HG03354 (cell line): Measurements from ENCODE around the gene DLGAP3.

Experiments
- ATAC-seq: cut with Tn5 transposase; IDR thresholded peaks from one replicate; pipeline ENCODE4 v1.9.1; 2021; ENCODE audit warnings: mild to moderate bottlenecking; ENCODE audit not compliant: unreplicated experiment, poor library complexity, severe bottlenecking

DLGAP3 gene

GRCh38 chr1:34906756-34907155, 22.7 kb downstream of the DLGAP3 start:
- ATAC-seq, result no peak

DNA sequence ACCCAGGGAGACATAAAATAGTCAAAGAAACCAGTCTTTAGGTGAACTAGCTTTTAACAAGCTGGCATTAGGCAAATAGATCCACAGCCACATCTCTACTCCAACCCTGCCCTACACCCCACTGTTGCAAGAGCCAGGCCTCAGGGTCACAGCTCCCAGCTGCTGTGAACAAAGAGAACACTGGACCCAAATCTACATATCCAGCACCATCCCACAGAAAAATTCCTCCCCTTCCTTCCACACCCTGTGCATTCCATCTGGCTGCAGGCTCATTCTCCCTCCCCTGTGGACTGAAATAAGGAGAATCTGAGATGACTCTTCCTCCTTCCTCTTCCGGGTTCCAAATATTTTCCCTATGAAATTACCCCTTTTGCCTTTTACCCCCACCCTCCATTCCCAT, 23.2 kb downstream of the DLGAP3 start:
- ATAC-seq, result no peak

GRCh38 chr1:34905098-34905459, 24.4 kb downstream of the DLGAP3 start:
- no peak for ATAC-seq

DNA sequence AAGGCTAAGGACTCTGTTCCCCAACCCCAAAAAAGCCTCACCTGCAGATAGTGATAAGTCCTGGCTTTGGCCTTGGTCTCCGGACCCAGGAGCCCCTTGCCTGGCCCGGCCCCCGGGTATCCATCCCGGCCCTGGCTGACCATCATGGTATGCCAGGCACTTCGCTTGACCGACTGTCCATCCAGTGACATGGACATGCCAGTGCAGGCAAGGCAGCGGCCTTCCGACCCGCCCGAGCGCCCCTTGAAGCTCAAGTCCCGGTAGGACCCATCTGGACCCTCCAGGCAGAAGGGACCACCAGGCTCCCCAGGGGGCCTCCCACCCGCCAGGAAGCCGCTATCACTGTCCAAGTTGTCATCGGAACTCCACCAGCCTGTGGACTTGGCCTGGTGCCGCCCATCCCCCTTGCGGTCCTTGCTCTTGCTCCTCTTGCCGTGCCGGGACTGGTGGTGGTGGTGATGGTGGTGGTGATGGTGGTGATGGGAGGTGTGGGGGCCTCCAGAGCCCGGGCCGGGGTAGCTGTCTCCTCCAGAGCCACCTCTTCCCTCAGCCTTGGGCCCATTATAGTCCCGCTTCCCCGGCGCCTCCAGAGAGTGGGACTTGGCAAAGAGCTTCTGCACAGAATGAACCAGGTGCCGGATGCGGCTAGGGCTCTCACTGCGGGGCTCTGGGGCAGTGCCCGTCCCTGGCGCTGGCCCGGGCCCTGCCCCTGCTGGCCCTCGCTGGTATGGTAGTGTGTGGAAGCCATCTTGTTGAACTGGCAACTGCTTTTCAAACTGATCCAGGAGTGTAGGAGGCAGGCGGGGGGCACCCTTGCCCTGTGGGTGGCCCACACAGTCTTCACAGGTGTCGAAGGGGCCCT, 25.0 kb downstream of the DLGAP3 start:
- ATAC-seq, result no peak

GRCh38 chr1:34901919-34902318, 27.5 kb downstream of the DLGAP3 start:
- no peak for ATAC-seq

- no peak for ATAC-seq
Measured at GRCh38 chr1:34900775-34901502, 28.5 kb downstream of the DLGAP3 start.

DNA sequence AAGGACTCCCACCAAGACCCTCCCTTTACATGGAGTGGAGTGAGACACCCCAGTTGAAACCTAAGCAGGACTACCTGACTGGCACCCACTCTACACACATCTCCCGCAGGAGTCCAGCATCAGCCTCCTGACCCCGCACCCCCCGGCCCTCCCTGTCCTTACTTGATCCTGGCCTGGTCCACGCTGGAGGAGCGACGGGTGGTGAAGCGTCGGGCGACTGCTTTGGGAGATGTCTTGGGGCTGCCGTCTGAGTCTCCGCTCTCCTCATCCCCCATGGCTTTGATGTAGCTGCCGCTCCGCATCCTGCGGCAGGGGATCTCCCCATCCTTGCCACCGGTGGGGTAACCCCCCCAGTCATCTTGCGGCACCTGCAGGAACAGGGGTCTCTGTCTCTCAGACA, 29.5 kb downstream of the DLGAP3 start:
- ATAC-seq, result no peak

- no peak for ATAC-seq
Measured at GRCh38 chr1:34899471-34899870, 30.0 kb downstream of the DLGAP3 start.

DNA sequence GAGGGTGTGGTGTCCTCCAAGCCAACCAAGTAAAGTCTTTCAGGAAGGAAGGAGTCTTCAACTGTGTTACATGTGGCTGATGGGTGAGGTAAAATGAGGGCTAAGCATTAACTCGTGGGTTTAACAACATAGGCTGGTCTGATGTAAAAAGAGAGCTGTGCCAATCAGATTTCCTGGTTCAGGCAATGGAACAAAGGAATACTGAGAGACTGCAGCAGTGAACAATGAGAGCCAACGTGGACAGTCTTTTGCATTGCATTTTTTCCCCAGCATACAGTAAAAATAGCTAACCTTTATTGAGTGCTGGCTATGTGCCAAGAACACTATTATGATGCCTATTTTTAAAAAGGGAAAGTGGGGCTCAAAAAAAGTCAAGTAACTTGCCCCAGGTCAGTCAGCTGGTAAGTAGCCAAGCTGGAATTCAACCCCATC, 31.1 kb downstream of the DLGAP3 start:
- no peak for ATAC-seq

GRCh38 chr1:34896612-34897011, 32.8 kb downstream of the DLGAP3 start:
- no peak for ATAC-seq

GRCh38 chr1:34889705-34890104, 39.7 kb downstream of the DLGAP3 start:
- no peak for ATAC-seq

DNA sequence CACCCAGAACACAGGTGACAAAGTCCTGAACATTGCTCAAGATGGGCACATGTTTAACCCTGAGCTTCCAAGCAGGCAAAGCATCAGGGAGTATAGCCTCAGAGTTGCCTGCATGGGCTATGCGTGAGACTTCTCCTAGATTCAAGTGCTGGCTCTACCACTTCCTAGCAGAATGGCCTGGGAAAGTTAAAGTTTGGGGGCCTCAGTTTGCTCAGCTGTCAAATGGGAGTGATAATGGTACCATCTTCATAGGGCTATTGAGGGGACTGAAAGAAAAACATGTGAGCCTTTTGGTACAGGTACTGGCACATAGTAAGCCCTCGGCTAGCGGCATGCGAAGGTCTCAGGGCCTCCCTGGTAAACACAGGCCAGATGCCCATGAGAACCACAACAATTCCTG, 41.9 kb downstream of the DLGAP3 start:
- no peak for ATAC-seq

- ATAC-seq, result no peak
Measured at GRCh38 chr1:34885405-34886247, 43.8 kb downstream of the DLGAP3 start.

DNA sequence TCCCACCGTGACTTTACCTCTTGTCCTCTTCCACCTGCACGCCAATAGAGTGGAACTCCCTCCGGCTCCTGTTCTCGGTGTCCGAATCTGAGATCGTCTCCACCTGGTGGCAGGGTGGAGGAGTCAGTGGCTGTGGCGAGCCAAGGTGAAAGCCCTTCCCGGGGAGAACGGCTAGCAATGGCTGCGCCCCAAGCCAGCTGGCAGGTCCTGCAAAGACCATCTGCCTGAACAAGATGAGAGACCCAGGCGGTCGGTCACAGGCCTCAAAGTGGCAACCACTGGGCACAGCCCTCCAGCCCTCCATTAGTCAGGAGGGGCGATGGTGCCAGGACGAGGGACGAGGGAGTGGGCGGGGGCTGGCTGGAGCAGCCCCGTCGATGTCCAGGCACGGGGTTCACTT, 44.5 kb downstream of the DLGAP3 start:
- ATAC-seq, result no peak

- no peak for ATAC-seq
Measured at GRCh38 chr1:34884536-34884935, 44.9 kb downstream of the DLGAP3 start.

DNA sequence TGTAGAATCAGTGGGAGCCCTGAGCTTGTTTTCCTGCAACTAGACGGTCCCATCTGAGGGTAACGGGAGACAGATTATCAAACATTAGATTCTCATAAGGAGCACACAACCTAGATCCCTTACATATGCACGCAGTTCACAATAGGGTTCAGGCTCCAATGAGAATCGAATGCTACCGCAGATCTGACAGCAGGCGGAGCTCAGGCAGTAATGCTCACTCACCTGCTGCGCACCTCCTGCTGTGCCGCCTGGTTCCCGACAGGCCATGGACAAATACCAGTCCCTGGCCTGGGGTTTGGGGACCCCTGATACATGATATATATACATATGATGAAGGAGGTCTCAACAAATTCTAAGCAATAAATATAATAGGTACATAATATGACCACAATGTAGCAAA, 50.2 kb downstream of the DLGAP3 start:
- no peak for ATAC-seq

DNA sequence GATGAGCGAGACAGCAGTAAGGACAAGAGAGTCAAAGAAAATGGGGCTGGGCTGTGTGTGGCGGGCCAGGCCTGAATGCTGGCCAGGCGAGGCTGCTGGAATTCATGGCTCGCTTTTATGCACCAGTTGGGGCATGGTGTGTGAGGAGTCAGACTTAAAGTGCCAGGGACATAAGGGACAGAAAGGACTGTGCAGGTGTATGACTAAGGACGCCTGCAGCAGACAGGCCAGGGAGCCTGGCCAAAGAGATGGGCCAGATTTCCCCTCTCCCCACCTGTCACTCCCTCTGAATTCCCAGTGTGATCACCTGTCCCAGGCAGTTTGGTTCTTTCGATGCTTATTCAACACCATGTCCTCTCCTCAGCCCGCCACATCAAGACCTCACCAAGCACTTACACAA, 53.0 kb downstream of the DLGAP3 start:
- ATAC-seq, result no peak

DNA sequence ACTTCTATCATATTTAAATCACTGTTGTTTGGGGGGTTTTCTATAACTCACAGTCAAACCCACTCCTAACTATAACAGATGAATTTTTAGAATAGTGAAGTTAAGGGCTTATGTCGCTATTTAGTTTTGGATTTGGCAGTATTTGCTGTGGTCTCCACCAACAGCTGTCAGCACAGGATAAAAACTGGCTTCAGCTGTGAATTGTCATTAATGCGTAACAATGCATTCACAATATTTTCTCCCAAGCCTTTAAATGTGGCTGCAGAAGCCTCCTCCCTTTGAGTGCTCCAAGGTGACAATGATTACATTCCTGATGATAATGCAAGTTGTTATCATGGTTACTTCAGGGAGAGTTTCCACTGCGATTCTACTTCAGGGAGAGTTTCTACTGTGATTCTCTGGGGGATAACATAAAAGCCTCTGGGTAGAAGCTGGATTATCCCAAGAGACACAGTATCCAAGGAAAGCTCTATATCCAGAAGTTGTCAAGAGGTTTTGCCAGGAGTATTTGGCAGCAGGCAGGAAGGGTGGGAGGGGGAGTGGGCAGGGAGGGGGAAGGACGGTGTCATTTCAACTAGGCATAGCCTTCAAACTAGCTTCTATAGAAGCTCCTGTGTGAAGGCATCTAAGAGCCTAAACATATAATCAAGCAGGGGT, 55.0 kb downstream of the DLGAP3 start:
- no peak for ATAC-seq

DNA sequence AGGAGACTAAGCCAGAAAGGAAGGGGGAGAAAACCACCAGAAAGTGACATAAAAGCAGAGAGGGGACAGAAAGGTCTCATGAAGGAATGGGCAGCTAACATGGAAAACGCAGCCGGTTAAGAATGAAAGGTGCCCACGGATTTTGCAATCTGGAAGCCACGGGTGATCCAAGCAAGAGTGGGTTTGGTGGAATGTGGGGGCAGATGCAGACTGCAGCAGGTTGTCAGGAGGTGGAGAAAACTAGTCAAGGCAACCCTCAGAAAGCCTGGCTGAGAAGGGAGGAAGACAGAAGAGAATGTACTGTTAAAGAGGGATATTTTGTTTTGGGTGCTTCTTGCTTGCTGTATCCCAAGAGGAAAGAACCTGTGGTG, 57.3 kb downstream of the DLGAP3 start:
- ATAC-seq, result no peak
